NB4 (cell line): ENCODE data around the gene KPNA3.

Experiments
- CTCF ChIP-seq: IDR thresholded peaks from one replicate; pipeline ENCODE4 v1.5.1; 2012; ENCODE audit warnings: low read depth, low read length
- TF ChIP-seq, protein P1 (sequence below): IDR thresholded peaks from 2 replicates; pipeline ENCODE4 v1.6.1; 2011; ENCODE audit warnings: low read depth, low read length

DNA sequence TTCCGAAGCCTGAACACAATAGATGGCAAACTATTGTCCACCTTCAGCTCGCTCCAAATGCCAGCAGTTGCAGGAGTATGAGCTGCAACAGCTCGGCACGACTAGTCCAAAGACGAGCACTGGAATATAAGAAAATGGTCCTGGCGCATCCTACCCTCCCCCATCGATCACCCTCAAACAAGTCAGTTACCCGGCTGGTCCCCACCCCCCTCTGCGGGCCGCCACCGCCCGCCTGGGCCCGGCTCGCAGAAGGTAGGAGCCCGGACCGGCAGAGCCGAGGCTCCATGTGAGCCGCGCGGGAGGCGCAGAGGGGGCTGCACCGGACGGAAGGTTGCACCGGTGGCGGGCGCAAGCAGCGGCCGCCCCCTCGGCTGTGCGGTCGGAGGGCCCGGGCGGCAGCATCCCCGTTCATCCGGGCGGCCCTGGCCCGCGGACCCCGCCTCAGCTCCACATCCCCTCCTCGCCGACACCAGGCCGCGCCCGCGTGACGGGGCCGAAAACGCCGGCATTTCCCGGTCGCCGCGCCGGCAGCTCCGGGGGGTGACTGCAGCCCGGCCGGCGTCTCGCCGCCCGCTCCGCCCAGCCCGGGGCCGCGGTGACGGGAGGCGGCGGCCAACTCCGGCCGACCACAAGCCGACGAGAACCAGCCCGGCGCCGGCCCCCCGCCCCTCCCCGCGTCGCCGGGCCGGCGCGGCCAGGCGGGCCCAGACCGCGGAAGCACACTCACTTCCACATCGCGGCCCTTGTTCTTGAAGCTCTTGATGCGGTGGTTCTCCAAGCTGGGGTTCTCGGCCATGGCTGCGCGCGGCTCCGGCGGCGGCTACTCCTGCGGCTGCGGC is 552 bp downstream of the KPNA3 start:
- no peak for TF ChIP-seq CTCF
- TF ChIP-seq, protein P1, sequence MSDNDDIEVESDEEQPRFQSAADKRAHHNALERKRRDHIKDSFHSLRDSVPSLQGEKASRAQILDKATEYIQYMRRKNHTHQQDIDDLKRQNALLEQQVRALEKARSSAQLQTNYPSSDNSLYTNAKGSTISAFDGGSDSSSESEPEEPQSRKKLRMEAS: peak; percentile 41; the same call in 1 of the 2 replicates
